Hippocampal formation (tissue), 2 donors: ENCODE data around the gene CDADC1.

Experiments
- DNase-seq, 2 donors: peaks; one replicate each; lab custom pipeline; 2025; lab: John Stamatoyannopoulos, UW

CDADC1 gene

DNA sequence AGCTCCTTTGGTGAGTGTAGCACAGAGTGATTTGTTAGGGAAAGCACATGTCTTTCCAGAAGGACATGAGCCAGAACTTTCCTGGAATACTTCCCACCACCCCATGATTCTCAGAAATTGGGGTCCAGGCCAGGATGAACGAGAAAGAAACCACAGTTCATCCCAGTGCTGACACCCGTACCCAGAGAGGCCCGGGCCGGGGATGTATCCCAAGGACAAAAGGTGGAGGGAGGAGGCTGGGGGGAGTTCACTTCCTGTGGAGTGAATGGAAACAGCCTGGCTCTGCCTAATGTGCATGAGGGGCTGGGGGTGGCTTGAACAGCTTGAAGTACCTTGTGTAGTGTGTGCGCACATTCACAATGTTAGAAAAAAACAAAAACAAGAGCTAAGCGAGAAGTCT lies 47.5 kb downstream of the CDADC1 start:
- DNase-seq: no peak

DNA sequence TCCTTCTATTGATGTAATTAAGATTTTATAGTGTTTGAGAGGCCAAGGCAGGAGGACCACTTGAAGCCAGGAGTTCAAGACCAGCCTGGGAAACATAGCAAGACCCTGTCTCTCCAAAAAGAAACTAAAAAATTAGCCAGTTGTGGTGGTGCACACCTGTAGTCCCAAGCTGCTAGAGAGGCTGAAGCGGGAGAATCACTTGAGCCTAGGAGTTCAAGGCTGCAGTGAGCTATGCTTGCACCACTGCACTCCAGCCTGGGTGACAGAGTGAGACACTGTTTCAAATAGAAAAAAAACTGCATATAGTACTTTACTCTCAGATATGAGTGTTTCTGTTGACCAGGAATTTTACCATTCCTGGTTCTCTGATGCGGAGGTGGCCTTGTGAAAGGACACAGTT lies 48.9 kb downstream of the CDADC1 start:
- DNase-seq: no peak

DNA sequence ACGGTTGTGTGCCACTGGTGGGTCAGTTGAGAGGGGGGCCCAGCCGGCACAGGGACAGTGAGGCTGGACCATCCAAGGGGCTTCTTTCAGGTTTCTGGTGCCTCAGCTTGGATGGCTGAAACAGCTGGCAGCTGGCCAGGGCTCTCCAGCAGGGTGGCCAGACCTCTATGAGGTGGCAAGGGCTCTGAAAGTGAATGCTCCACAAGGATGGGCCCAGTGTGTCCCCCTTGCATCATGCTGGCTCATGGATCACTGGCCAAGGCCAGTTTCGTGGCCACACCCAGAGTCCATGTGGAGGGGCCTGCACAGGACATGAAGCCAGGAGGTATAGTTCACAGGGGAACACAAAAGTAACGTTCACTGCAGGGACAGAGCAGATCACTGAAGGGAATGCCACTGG lies 49.6 kb downstream of the CDADC1 start:
- DNase-seq: no peak

DNA sequence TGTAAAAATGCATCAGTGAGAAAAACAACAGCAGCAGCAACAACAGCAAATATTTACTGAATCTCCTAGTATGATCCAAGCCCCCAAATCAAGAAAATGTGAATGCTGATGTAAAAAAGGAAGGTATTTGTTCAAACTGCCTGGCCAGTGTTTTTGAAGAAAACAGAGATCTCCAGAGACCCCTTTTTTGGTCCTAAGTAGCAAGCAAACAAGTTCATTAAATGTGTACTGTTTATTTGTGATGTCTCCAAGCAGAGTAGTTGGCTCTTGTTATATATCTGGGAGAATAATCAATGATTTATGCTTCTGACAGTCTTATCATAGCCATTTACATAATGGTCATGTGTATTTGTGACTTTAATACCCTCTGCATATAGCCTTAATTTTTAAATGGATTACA lies 50.7 kb downstream of the CDADC1 start:
- DNase-seq: no peak

DNA sequence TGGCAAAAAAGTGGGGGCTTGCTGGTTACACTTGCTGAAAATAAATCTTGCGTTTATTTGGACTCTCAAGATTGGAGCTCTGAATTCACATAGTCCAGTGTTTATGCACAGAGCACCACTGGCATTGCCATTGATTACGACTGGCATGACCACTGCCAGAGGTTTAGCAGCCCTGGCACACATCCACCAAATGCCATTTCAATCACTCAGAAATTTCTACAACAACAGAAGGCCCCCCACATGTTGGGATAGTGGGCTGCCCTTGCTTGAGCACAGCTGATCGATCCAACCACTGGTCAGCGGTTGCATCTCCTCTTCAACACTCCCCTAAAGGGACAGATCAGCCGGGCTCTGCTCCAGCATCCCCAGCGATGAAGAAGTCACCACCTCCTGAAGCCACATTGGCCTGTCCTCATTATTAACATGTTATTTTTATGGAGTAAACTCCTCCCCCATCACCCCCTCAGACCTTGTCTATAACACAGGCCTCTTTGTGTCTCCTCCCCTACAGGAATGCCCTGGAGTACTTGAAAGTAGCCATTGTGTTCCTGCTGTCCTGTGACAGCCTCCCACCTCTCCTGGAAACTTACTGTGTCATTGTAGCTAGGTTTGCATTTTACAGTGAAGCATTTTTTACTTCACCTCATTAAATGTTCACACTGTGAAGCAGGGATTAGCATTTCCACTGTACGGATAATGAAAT lies 51.3 kb downstream of the CDADC1 start:
- no peak for DNase-seq

DNA sequence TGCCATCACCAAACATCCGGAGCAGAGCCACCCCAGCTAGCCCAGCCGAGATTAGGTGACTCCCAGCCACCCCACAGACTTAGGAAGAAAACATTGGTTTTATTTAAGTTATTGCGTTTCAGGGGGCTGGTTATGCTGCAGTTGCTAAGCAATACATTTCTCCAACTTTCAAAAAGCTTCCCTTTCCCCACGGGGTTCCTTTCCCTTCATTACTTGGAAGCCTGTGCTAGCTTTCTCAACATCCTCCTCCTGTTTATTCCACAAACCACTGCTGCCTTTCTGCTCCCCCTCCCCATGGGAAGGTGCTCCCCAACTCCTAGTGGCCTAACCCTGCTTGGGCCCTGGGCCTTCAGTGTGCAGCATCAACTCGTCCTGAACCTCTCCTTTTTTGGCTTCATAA lies 52.6 kb downstream of the CDADC1 start:
- DNase-seq: no peak

DNA sequence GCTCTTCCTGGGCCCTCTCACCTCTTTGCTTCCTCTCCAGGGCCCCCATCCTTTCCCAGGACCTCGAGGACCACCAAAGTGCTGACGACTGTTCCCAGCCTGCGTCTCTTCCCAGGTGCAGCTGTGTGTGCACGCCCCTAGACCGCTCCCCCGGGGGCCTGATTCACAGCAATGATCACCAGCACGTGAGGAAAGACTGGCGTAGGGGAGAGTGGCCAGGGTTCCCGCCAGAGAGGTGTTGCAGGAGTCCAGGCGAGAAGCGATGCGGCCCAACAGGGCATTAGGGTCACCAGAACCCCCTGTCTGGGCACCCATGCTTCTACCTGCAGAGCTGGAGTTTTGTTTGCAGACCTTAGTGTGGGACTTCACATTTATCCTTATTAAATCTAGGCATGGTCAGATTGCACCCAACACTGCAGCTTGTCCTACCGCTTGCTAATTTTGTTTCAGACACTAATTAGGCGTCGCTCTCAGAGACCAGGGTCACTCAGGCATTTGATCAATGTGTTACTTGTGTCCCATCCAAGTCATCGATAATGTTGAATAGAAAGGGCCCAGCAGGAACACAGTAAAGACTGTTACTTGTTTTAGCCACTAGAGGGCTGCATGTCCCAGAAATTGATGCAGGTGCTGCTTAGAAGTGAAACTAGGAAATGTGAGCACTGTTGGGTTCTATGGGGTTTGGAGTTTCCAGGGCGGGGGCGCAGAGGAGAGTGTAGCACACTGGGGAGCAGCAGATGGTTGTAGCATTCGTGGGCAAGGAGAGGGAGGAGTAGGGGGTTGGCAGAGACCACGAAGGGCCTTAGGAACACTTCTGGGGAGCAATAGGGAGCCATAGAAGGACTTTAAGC lies 53.2 kb downstream of the CDADC1 start:
- peak; percentile 64 to 92 for DNase-seq

DNA sequence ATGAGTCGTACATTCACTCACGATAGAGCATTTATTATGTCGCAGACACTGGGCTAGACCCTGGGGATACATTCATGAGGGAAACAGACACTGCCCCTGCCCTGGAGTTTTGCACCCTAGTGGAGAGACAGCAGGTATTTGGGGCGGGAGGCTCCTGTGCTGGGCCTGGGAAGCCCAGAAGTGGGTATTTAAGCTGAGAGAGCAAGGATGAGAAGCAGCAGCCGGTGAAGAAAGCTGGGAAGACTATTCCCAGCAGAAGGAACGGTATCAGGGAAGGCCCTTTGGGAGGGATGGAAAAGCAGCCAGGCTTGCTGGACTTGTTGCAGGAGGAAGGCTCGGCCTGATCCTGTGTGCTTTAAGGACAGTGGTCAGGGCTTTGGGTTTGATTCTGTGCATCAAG lies 54.5 kb downstream of the CDADC1 start:
- no peak for DNase-seq

DNA sequence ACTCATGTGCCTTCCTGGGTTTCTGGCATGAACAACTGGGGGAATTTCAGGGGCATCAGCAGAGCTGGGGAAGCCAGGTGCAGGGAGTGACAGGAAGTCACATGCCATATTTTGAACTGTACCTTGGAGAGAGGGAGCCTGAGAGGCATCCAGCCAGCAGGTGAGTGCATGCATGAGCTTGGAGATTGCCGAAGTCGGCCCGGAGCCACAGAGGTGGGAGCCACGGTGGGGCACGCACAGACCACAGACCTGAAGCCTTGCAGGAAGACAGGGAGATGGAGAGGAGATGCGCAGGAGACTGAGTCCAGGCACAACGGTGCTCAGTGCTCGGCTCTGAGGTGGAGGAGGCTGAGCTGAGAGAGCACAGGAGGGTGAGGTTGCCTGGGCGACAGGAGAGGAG lies 55.1 kb downstream of the CDADC1 start:
- no peak for DNase-seq

DNA sequence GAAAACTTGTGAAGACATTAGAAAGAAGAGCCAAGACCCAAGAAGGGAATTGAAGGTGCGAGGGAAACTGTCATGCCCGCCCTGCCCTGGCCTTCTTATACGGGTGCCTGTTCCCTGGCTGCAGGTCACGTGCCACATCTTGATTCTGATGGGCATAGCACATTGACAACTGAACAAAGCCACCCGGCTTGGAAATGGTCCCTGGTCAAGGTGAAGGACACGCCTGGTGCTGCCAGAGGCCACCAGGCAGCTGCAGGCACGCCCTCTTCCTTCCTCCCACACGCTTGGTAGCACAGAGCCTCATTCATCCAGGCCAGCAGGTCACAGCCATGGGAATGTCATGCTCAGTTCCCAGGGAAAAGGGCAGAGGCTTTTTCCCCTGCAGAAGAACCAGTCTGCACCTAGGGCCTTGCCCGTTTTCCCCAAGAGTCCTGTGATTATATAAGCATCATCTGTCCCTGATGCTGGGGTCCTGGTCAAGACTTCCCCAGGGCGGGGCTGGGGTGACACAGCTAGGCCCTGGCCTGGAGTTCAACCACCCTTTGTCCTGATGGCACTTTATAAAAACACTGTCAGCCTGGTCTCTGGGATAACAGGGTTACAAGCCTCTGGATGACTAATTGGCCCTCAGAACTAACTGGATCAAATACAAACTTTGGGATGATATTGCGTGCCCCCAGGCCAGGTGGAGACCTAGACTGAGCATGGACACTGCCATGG lies 56.0 kb downstream of the CDADC1 start:
- DNase-seq: peak in 1 of 2 donors; percentile 21

DNA sequence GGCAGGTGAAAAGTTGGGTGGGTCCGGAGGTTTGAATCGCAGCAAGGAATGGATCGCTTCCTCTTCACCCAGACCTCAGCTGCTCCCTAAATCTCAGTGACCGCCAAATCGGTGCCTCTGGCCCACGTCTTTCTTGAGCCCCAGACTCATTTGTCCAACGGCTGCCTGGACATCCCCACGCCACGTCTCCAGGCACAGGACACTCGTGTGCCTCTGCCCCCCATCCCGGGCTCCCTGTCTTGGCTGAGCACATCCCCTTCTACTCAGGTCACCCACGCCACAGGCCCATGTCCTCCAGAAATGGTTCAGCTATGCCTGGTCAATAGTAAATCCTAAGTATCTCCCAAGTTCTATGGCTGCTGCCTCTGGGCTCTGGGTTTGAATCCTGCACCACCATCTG lies 56.6 kb downstream of the CDADC1 start:
- DNase-seq: no peak

DNA sequence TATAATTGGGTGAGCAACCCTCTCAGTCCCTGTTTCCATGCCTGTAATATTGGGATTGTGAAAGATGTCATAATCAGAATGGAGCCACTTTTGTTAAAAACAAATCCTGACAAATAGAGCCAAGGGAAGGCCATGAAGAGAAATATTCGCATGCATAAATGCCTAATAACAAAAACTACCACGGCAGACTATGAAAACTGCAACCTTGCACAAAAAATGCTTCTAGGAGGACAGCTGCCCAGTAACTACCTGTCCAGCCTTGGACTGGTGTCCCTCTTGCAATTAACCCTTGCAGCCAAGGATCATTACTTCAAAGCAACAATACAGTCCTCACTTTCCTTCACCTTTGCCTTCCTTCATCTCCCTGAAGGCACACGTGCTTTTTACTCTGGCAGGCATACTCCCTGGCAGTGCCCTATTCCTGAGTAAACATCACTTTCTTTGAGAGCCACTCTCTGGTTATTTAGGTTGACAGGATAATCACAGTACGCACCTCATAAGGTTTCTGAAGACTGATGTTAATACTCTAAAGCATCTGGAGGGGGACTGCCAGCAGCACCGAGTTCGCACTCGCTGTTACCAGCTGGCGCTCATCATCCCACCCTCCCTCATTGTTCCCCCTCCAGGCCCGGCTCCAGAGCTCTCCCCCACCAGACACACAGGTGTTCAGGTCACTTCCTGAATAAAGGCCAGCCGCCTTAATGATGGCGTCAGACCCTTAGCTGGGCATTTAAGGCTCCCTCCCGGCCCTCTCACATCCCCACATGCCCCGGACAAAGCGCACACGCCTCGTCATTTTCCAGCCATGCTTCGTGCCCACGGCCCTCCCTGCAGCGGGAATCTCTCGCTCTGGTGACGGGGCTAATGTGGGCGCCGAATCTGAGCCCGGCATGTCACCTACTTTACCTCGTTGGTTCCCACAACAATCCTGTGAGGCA lies 57.3 kb downstream of the CDADC1 start:
- DNase-seq: no peak

DNA sequence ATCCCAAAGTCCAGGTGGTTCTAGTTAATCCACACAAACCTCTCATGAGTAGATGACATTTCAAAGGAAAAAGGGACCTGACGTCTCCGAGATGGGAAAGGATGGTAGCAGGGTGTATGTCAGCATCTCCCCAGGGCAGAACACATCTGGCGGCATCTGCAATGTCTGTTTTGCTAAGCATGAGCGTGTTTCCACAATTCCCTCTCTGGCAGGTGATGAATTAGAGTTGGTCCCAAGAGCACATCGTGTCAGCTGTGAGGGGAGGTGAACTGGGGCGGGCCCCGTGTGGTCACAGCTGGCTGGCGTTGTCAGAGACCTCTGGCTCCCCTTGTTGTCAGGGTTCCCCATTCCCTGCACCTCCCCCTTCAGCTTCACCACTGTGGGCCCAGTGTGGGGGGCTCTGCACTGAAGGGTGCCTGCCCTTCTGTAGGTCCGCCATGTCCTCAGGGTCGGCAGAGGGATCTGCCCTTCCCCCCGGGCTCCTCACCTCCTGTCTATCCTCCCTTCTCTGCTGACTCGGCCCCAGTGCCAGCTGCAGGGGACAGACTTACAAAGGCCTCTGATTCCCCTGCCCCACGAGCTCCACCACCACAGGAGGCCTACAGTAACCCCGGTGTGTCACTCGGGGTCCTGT lies 58.2 kb downstream of the CDADC1 start:
- DNase-seq: no peak

DNA sequence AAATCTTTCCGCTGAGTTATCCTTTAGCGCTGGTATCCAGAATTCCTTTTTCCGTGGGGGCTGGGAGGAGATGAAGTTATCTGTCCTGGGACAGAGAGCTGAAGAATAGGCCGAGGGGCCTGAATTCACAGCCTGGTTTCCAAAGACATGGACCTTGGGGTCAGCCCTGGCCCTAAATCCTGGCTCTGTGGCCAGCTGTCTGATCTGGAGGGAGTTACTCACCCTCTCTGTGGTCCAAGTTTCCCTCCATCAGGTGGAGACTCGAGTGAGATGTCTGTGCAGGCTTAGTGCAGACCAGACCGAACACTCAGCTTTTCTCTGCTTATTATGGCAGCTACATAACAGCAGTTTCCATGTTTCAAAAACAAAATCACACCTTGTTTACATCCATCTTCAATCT lies 59.6 kb downstream of the CDADC1 start:
- DNase-seq: no peak

DNA sequence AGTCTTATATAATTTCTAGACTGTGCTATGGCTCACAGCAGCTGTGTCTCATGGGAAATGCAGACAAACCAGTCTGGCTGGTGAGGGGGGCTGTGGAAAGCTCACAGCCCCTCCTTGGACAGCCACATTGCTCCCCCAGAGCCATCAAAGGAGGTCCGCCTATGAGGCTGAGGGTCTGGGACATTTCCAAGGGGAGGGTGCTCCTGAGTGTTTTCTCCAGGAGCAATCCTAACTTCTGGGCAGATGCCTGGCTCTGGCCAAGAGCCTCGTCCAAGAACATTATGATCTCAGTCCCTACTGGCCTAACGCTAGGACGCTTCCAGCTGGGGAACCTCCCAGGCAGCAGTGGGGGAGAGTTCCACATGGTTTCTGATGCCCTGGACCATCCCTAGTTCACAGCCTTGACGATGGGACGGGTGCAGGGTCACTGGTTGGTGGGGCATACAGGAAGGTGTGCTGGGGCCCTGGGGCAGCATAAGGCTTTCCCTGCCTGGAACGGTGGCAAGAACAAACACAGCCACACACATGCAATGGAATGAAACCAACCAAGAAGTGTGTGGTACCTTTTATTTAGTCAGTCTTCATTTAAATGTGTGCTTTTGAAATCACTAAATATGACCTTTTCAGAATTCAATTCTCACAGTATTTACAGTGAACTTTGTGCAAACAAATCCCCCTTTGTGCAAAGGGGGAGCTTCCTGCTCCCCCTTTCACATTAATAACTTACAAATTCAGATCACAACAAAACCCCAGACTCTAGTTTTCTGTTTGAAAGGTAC lies 60.6 kb downstream of the CDADC1 start:
- peak; percentile 59 to 66 for DNase-seq

DNA sequence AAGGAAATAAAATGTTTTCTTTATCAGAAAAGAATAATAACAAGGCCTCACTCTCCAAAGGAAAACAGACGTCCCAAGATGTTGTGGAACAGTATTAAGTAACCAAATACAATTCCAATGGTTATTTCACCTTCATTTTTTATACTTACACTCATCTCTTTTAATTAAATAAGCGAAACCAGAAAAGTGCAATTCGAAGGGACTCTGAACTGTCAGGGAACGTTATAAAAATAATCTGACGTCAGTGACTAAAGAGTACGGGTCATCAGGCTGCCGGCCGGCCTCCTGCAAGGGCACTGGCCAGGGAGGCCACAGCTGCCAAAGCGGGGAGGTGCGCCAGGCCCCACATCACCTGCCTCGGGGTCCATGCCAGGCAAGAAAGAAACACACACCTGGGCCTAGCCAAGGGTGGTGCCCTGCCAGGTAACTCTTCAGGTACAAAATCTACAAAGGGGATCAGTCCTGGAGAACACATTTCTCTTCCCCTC lies 61.2 kb downstream of the CDADC1 start:
- DNase-seq: peak in 1 of 2 donors; percentile 71

DNA sequence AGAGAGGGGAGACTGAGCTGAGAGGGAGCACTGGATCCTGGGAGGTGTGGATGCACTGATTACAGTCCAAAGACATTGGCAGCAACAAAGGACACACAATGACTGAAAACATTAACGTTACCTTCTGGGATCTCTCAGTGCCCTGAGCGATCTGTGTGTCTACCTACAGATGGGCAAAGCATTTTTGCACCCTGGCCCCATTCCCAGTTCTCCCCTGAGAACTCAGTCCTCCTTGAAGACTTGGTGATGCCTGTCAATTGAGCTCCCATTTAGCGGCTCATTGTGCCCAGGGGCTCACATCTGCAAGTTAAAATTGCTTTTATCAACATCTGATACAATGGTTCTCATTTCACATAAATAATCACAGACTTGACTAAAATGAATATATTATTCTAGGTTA lies 62.5 kb downstream of the CDADC1 start:
- DNase-seq: no peak

DNA sequence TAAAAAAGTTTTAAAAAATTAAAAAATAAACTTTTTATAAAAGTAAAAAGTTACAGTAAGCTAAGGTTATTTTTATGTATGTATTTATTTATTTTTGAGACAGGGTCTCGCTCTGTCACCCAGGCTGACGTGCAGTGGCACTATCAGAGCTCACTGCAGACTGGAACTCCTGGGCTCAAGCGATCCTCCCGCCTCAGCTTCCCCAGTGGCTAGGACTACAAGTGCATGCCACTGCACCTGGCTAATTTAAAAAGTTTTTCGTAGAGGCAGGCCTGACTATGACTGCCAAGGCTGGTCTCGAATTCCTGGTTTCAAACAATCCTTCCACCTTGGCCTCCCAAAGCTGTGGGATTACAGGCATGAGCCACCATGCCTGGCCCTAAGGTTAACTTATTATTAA lies 64.1 kb downstream of the CDADC1 start:
- DNase-seq: no peak

DNA sequence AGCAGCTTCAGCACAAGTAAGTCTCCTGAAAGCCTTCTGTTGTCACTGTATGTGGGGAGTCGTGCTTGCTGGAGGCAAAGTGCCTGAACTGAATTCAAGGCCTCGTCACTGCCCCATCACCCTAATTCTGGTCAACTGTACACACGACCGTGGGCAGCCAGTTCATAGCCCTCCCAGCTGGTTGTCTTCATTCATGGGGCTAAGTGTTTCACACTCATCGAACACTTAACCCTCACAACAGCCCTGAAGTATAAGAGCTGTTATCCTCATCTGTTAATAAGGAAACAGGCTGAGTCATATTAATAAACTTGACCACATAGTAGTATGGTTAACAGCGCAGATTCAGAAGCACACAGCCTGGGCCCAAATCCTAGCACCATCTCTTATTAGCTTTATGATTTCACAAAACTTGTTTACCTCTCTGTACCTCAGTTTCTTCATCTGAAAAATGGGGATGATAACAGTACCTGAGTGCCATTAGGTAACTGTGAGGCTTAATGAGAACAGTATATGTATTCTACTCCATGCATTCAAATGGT lies 66.7 kb downstream of the CDADC1 start:
- DNase-seq: no peak

DNA sequence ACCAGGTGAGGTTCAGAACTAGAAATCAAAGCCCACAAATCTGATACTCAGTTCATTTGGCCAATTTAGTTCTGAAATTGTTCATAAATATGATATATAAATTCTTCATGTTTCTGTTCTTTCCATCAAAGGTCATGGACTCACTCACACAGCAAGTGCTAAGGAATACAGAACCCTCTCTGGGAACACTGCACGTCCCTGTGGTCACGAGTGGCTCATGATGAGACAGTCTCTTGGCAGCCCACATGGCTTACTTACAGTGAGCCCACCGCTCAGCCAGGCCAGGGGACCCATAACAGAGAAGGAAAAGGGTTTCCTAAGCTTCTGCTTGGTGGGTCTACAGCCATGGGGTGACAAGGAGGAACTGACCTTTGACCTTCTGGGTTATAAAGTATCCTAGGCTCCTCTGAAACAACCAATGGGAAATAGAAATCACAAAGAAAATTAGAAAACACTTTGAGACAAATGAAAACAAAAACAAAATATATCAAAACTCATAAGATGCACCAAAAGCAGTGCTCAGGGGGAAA lies 67.4 kb downstream of the CDADC1 start:
- no peak for DNase-seq
